HG03135 (cell line): ENCODE results near the gene ETV7.

Experiments
- ATAC-seq: cut with Tn5 transposase; IDR thresholded peaks from one replicate; pipeline ENCODE4 v1.9.1; 2021; ENCODE audit warnings: mild to moderate bottlenecking, moderate library complexity; ENCODE audit not compliant: unreplicated experiment

Gene ETV7

DNA sequence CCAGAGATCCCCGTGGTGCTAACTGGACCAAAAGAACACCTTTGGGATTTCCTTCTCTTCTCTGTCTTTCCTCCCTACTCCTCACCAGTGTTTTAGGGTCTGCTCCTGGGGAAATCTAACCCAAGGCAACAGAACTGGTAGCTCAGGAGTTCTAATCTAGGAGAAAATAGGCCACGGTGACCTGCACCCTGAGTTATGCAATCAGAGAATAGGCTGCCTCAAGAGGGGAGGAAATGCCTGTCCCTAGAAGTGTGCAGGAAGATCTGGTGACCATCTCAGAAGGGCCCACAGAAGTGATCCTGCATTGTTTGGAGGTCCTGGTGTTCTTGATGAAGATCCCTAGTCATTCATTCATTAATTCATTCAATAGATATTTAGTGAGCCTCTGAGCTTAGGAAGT lies 3.4 kb downstream of the ETV7 start:
- ATAC-seq = no peak

- no peak for ATAC-seq
Observed at GRCh38 chr6:36383606-36384005, 3.9 kb downstream of the ETV7 start.

- no peak for ATAC-seq
Observed at GRCh38 chr6:36382976-36383375, 4.5 kb downstream of the ETV7 start.

DNA sequence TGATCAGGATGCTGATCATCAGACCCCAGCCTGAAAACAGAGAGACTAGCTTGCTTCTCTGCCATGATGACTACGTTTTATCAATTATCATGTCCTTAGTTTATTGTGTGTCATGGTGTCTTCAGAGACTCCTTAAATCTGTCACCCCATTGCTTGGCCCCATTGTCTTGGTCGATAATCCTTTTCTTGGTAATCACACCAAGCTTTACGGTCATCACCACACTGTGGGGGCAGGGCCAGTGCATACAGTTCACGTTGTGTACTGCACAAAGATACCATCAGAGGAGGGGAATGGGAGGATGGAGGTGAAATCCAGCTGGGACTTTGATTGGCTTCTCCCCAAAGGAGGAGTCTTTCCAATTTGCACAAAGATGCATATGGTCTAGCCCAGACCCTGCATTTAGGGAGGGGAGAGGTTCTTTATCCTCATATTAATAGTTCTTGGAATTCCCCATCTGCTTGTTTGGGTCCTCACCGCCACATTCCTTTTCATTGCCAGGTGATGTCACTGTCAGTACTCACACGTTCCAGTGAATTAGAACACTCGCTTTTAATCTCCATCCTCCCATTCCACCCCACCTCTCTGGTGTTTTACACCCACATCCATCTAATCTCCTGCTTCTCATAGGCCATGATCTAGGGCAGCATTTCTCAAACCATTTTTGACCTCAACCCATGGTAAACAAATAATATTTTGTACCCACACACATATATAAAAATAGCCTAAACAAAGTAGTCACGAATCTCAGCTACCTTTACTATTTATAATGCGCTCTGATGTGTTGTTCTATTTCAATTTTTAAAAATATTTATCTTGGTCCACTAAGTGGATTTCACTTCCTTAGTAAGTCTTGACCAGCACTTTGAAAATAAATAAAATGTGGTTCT lies 5.7 kb downstream of the ETV7 start:
- no peak for ATAC-seq

GRCh38 chr6:36380166-36380565 lies 7.3 kb downstream of the ETV7 start:
- ATAC-seq = no peak

DNA sequence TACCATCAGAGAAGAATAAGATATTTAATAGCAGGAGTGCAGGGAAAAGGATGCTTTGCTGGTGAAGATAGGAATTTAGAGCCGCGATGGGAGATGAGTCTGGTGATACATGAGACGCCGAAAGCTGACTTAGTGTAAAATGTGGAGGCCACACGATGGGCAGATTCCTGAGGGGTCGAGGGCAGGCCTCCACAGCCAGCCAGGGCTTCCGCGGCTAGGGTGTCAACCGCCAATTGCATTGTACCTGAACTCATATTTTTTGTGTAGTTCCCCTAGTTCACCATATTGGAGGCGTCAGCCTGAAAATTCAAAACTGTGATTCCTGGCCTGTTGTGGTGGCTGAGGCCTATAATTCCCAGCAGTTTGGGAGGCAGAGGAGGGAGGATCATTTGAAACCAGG lies 8.5 kb downstream of the ETV7 start:
- ATAC-seq = no peak

DNA sequence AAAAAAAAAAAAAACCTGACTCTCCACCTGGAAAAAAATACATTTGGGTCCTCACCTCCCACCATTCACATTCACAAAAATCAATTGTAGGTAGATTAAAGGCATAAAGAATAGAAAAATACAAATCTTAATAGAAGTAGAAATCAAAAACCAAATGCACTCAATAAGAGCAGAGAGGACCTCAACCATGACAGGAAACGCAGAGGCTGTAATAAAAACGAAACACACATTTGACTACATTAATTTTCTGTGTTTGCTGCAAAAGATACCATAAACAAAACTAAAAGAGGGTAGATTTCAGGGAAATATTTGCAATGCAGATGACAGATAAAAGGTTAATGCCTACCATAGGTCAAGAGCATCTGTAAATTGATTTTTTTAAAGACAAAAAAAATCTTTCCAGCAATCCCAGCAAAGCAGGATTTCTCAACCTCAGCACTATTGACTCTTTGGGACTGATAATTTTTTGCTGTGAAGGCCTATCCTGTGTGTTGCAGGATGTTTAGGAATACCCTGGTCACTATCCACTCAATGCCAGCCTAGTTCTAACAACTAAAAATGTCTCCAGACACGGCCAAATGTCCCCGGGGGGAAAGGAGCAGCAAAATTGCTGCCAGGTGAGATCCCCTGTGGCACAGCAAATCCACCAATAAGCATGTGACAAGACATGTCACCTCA lies 9.1 kb downstream of the ETV7 start:
- no peak for ATAC-seq

DNA sequence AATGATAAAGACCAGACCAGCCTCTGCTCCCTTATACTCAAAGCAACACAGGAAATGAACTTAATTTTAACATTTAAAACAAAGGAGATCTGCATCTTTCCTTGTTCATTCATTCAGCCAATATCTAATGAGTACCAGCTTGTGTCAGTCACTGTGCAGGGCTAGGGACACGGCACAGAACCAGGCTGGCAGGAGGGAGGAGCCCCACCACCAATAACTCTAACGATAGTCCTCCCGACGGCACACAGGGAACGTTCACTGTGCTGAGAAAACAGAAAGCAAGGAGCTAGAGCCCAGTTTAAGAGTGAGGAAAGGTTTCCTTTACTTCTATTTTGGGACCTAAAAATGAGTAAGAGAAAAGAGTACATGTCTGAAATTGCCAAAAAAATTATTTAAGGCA lies 9.9 kb downstream of the ETV7 start:
- no peak for ATAC-seq

DNA sequence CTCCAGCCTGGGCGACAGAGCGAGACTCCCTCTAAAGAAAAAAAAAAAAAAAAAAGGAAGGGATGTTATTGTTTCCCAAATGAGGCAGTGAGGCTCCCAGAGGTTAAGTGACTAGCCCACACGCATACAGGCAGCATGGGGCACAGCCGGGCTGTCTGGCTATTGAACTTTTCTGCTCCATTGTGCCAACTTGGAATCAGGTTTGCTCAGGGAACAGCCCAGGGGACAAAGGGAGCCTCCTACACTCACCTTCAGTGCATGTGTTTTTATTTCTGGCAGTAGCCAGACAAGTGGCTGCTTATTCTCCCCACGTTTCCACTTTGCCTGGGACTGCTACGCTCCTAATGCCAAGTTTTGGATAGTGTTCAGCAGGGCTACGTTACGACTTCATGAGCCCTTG lies 10.7 kb downstream of the ETV7 start:
- ATAC-seq = no peak

- no peak for ATAC-seq
Observed at GRCh38 chr6:36376183-36376582, 11.3 kb downstream of the ETV7 start.

- ATAC-seq = no peak
Observed at GRCh38 chr6:36375644-36376155, 11.8 kb downstream of the ETV7 start.

DNA sequence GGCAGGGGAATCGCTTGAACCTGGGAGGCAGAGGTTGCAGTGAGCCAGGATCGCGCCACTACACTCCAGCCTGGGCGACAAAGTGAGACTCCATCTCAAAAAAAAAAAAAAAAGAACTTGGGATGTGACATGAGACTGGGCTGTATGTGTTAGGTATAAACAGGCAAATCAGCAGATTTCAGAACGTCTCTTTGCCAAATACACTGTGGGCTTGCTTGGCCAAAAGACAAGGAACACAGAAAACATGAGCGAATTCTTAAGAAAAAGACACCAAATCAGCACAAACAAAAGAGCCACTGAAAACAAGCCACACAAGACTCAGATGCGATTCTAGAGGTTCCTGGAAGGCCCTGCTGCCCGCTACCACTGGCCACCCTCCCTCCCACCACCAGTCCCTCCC lies 12.5 kb downstream of the ETV7 start:
- no peak for ATAC-seq

DNA sequence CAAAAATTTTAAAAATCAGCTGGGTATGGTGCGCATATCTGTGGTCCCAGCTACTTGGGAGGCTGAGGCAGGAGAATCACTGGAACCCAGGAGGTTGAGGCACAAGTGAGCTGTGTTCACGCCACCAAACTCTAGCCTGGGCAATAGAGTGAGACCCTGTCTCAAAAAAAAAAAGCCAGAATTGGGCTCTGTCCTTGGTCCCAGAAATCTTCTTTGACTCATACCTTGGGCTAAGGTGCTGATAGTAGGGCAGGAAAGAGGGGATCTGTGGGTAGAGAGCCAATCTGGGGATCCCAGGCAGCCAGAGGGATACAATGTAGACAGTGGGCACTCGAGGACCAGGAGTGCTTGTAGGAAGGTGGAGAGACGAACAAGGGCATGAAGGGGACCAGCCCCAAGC lies 13.3 kb downstream of the ETV7 start:
- ATAC-seq = no peak

DNA sequence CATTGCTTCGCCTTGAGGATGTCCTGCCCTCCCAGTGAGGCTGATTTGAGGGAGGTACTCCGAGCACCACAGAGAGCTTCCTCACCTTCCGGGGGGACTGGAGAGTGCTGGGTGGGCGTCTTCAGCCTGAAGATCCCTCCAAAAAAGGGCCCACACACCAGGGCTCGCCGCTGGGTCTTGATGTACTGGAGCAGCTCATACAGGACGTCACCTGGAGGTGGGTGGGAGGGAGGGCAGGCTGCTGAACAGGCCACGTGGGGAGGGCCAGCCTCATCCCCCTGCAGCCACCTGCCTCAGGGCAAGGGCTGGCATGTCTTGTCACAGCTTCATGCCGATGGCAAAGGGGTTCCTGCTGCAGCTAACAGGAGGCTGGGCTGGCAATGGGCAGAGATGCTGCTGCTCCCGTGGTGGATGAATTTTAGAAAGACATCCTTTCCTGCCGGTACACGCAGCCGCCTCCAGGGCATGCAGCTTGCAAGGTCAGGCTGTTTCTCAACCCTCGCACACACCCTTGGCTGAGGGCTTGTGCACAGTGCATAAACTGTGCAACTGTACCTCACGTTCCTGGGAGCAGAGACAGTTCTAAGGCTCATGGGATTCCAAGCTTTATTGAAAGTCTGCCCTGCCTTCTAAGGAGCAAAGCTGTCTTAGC lies 14.0 kb downstream of the ETV7 start:
- ATAC-seq = no peak

DNA sequence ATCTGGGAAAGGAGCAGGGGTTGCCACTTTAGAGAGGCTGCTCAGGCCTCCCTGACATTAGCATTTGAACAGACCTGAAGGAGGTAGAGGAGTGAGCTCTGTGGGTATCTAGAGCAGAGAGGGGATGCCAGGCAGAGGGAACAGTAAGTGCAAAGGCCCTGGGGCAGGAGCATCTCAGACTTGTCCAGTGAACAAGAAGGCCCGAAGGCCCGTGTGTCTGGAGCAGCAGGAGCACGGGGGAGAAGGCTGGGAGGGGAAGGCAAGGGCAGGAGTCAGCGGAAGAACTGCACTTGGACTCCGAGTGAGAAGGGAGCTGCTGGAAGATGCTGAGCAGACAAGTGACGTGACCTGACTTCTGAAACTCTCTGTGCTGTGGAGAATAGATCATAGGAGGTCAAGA lies 15.4 kb downstream of the ETV7 start:
- no peak for ATAC-seq

DNA sequence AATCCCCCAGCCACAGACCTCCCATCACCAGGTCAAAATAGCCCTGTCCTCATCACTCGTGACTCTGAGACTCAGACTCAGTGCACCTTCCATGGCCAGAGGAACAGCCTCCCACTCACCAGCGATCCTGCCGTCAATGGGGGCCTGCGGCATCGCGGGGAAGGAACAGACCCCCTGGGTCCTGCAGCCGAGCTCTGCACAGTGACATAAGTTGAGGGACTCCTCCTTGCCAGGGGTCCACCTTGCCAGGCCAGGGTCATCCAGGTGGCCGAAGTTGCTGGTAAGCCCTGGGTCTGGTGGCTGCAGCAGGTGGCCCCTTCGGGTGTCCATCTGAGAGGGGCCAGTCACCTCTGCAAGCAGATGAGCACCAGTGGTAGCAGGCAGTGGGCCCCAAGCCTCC lies 16.3 kb downstream of the ETV7 start:
- no peak for ATAC-seq

DNA sequence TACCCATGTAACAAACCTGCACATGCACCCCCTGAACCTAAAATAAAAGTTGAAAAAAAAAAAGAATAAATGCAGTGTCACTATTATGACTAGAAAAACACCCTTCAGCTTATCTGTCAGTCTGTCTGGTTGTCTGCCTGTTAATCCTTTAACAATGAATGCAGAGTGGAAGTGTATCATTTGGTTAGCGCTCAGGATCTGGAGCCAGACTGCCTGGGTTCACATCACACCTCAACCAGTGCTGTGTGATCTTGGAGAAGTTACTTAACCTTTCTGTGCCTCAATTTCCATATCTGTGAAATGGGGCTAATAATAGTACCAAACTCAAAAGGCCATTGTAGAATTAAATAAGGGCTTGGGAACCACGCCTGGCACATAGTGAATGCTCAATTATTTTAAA lies 16.8 kb downstream of the ETV7 start:
- no peak for ATAC-seq

DNA sequence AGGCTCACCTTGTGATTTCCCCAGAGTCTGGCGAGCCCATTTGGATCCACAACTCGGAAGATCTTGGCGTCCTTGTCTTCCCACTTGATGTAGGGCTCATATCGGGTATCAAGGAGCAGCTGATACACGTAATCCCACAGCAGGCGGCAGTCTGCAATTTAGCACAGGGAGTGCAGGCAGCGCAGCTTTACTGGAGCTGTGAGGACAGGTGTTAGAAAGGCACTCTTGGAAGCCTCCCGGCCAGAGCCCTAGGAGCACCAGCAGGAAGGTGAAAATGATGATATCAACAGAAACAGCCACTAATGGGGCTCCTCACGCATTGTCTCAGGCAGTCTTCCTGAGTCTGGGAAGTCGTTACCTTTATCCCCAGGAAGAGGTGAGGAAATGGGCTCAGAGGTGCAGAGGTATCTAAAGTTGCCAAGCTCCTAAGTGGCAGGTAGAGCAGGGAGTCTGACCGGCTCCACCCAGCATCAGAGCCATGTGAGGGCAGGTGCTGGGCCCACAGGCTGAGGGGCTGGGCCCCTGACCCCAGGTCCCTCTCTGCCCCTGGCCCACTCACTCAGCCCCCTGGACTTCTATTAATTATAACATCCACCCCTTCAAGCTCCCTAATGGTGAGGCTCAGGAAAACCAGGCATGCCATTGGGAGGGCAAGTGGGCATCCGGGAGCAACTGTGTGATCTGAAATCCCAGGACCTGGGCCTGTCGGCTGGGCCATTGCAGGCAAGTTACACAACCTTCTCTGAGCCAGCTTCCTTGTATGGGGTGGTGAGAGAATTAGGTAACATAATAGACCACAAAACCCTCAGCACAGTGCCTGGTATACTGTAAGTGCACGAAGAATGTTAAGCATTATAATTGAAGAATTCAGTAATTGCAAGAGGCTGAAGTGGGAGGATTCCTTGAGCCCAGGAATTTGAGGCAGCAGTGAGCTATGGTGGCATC lies 18.3 kb downstream of the ETV7 start:
- no peak for ATAC-seq

GRCh38 chr6:36368421-36368820 lies 19.0 kb downstream of the ETV7 start:
- no peak for ATAC-seq

DNA sequence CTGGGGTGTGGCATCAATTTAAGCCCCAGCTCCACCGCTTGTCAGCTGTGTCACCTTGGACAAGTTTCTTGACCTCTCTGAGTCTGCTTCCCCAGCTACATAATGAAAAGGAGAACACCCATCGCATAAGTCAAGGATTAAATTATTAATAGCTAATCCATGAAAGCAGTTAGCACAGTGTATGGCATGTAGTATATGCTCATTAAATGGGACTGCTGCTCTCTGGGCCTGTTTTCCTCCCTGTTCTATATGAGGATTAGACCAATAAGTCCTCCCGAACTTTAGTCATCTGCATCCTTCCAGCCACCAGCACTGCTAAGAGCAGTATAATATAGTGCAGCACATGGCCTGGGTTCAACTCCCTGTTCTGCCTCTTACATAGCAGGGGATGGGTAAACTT lies 19.7 kb downstream of the ETV7 start:
- ATAC-seq = no peak
